GM06990 (cell line): Measurements from ENCODE around the gene PTPN21.

Experiments
- DNase-seq: peaks from one replicate; pipeline ENCODE4 v3.0.0-alpha.2; 2011; ENCODE audit not compliant: insufficient read length; ENCODE audit errors: extremely low read depth
- H3K27me3 ChIP-seq: replicated peaks from 2 replicates; pipeline ENCODE4 v1.6.0; 2011; ENCODE audit warnings: low read length; ENCODE audit not compliant: control insufficient read depth, insufficient read depth
- H3K36me3 ChIP-seq: 2 replicates; pipeline ENCODE4 v1.5.1; 2011; ENCODE audit warnings: low read length; ENCODE audit not compliant: control insufficient read depth, insufficient read depth
- H3K4me3 ChIP-seq: replicated peaks from 2 replicates; pipeline ENCODE4 v1.5.1; 2011; ENCODE audit warnings: low read depth, mild to moderate bottlenecking, control low read depth, low read length
- CTCF ChIP-seq: IDR thresholded peaks from 2 replicates; pipeline ENCODE4 v1.5.1; 2011; ENCODE audit warnings: low read length, control low read depth, mild to moderate bottlenecking, inconsistent platforms; ENCODE audit not compliant: insufficient read depth, poor library complexity, severe bottlenecking

The PTPN21 gene

GRCh38 chr14:88597601-88598000 is 42.8 kb upstream of the PTPN21 start:
- Histone ChIP-seq H3K36me3 (peaks cover 4% of the 10 kb centered on the region; the same call in 1 of the 2 replicates), H3K27me3 (no peaks in the 10 kb centered on the region), H3K4me3 (no peak overlapping the region)
- no peak for DNase-seq
- TF ChIP-seq CTCF = no peak

- Histone ChIP-seq H3K27me3 (no peaks in the 10 kb centered on the region), H3K4me3 (no peak overlapping the region), H3K36me3 (peaks cover 2% of the 10 kb centered on the region; the same call in 1 of the 2 replicates)
- DNase-seq = no peak
- no peak for TF ChIP-seq CTCF
These were observed 42.2 kb upstream of the PTPN21 start for GRCh38 chr14:88597038-88597437.

GRCh38 chr14:88592031-88592430 is 37.2 kb upstream of the PTPN21 start:
- H3K4me3 ChIP-seq = no peak overlapping the region
- H3K27me3 ChIP-seq = no peaks in the 10 kb centered on the region
- H3K36me3 ChIP-seq = no peaks in the 10 kb centered on the region; the same call in 1 of the 2 replicates
- no peak for DNase-seq
- no peak for TF ChIP-seq CTCF

- H3K27me3 ChIP-seq = no peaks in the 10 kb centered on the region
- no peak for DNase-seq
- no peak overlapping the region for H3K4me3 ChIP-seq
- H3K36me3 ChIP-seq = no peaks in the 10 kb centered on the region; the same call in 1 of the 2 replicates
- TF ChIP-seq CTCF = no peak
These were observed 35.4 kb upstream of the PTPN21 start for GRCh38 chr14:88590173-88590572.

GRCh38 chr14:88588081-88588480 is 33.3 kb upstream of the PTPN21 start:
- no peak overlapping the region for H3K4me3 ChIP-seq
- H3K27me3 ChIP-seq = no peaks in the 10 kb centered on the region
- no peak for DNase-seq
- no peak for TF ChIP-seq CTCF
- peaks cover 3% of the 10 kb centered on the region for H3K36me3 ChIP-seq

GRCh38 chr14:88584451-88584850 is 29.6 kb upstream of the PTPN21 start:
- no peak for DNase-seq
- H3K36me3 ChIP-seq = peaks cover 8% of the 10 kb centered on the region

More at GRCh38 chr14:88584451-88584850, 29.6 kb upstream of the PTPN21 start:
- no peak overlapping the region for H3K4me3 ChIP-seq
- no peaks in the 10 kb centered on the region for H3K27me3 ChIP-seq
- no peak for TF ChIP-seq CTCF
